Measurements from ENCODE around the gene ARHGAP26.

Gene ARHGAP26

GRCh38 chr5:142811866-142812557, 41.8 kb downstream of the ARHGAP26 start:
- Histone ChIP-seq H3K36me3 (ENCODE audit: insufficient read depth) (no peaks in the 10 kb centered on the region), H3K9ac (no peak overlapping the region), H4K20me1 (ENCODE audit: insufficient read depth) (no peaks in the 10 kb centered on the region), H3K79me2 (ENCODE audit: insufficient read depth, low read depth) (no peaks in the 10 kb centered on the region), H2AFZ (ENCODE audit: low read depth) (no peak overlapping the region), H3K27me3 (ENCODE audit: insufficient read depth, low read depth) (no peaks in the 10 kb centered on the region), H3K4me1 (ENCODE audit: low read depth, poor library complexity, severe bottlenecking) (no peaks in the 10 kb centered on the region), H3K27ac (no peak overlapping the region), H3K4me2 (no peak overlapping the region), H3K4me3 (IDR thresholded peaks at IDR 0.05; ENCODE audit: insufficient read depth, low read depth, low read length) (no peak overlapping the region)
- TF ChIP-seq CTCF (conservative IDR thresholded peaks at IDR 0.05; ENCODE audit: low read depth, low read length): no peak

GRCh38 chr5:142813220-142813619, 43.0 kb downstream of the ARHGAP26 start:
- Histone ChIP-seq H3K36me3 (ENCODE audit: insufficient read depth) (no peaks in the 10 kb centered on the region), H3K79me2 (ENCODE audit: insufficient read depth, low read depth) (no peaks in the 10 kb centered on the region), H3K9ac (no peak overlapping the region), H3K27ac (no peak overlapping the region), H2AFZ (ENCODE audit: low read depth) (no peak overlapping the region), H4K20me1 (ENCODE audit: insufficient read depth) (no peaks in the 10 kb centered on the region), H3K27me3 (ENCODE audit: insufficient read depth, low read depth) (no peaks in the 10 kb centered on the region), H3K4me3 (IDR thresholded peaks at IDR 0.05; ENCODE audit: insufficient read depth, low read depth, low read length) (no peak overlapping the region), H3K4me1 (ENCODE audit: low read depth, poor library complexity, severe bottlenecking) (no peaks in the 10 kb centered on the region), H3K4me2 (no peak overlapping the region)
- TF ChIP-seq CTCF (conservative IDR thresholded peaks at IDR 0.05; ENCODE audit: low read depth, low read length): no peak

GRCh38 chr5:142814122-142814521, 43.9 kb downstream of the ARHGAP26 start:
- H3K36me3 ChIP-seq (ENCODE audit: insufficient read depth): no peaks in the 10 kb centered on the region
- H3K4me1 ChIP-seq (ENCODE audit: low read depth, poor library complexity, severe bottlenecking): no peaks in the 10 kb centered on the region
- no peaks in the 10 kb centered on the region for H3K27me3 ChIP-seq (ENCODE audit: insufficient read depth, low read depth)
- H3K4me3 ChIP-seq (IDR thresholded peaks at IDR 0.05; ENCODE audit: insufficient read depth, low read depth, low read length): no peak overlapping the region
- TF ChIP-seq CTCF (conservative IDR thresholded peaks at IDR 0.05; ENCODE audit: low read depth, low read length): no peak
- H3K27ac ChIP-seq: no peak overlapping the region
- no peak overlapping the region for H3K9ac ChIP-seq
- H2AFZ ChIP-seq (ENCODE audit: low read depth): no peak overlapping the region
- no peaks in the 10 kb centered on the region for H3K79me2 ChIP-seq (ENCODE audit: insufficient read depth, low read depth)
- H3K4me2 ChIP-seq: no peak overlapping the region
- no peaks in the 10 kb centered on the region for H4K20me1 ChIP-seq (ENCODE audit: insufficient read depth)

- no peak overlapping the region for H3K4me3 ChIP-seq (IDR thresholded peaks at IDR 0.05; ENCODE audit: insufficient read depth, low read depth, low read length)
- H2AFZ ChIP-seq (ENCODE audit: low read depth): no peak overlapping the region
- no peak overlapping the region for H3K27ac ChIP-seq
- no peak overlapping the region for H3K9ac ChIP-seq
- TF ChIP-seq CTCF (conservative IDR thresholded peaks at IDR 0.05; ENCODE audit: low read depth, low read length): no peak
- no peak overlapping the region for H3K4me2 ChIP-seq
- H4K20me1 ChIP-seq (ENCODE audit: insufficient read depth): no peaks in the 10 kb centered on the region
- no peaks in the 10 kb centered on the region for H3K36me3 ChIP-seq (ENCODE audit: insufficient read depth)
- no peaks in the 10 kb centered on the region for H3K79me2 ChIP-seq (ENCODE audit: insufficient read depth, low read depth)
- H3K27me3 ChIP-seq (ENCODE audit: insufficient read depth, low read depth): no peaks in the 10 kb centered on the region
- H3K4me1 ChIP-seq (ENCODE audit: low read depth, poor library complexity, severe bottlenecking): no peaks in the 10 kb centered on the region
Measured at GRCh38 chr5:142815469-142815868, 45.3 kb downstream of the ARHGAP26 start.
